HepG2 (cell line): ENCODE measurements around the gene CYP4A22. TPM values are rescaled to one million over a fixed set of nuclear protein-coding genes. Genes with fewer than 3 reads are reported as not detected.

Source experiments
- AGO2 ChIP-seq: fragments of 200-400 bp; formaldehyde crosslinking; optimal IDR thresholded peaks from 2 replicates; pipeline ENCODE3; 2017; ENCODE audit warnings: mild to moderate bottlenecking, low read depth, low read length, moderate library complexity
- ASH2L ChIP-seq: fragments of 300-600, 200-600 bp; sonication (generic); IDR thresholded peaks from 2 replicates; pipeline ENCODE4 v1.7.0; 2017; ENCODE audit warnings: low read depth, mild to moderate bottlenecking, moderate library complexity, mixed read lengths, low read length; ENCODE audit not compliant: insufficient read length
- CENPT ChIP-seq: sonication (generic); formaldehyde crosslinking; IDR thresholded peaks from 2 replicates; pipeline ENCODE4 v1.8.0; 2022; ENCODE audit warnings: low read depth, mild to moderate bottlenecking, moderate library complexity, missing genetic modification reagents
- ELK4 ChIP-seq: sonication (generic); formaldehyde crosslinking; IDR thresholded peaks from 2 replicates; pipeline ENCODE4 v1.9.0; 2021; ENCODE audit warnings: missing genetic modification reagents, borderline replicate concordance
- GABPA ChIP-seq, 2 experiments: IDR thresholded peaks; 2 replicates each; pipeline ENCODE4 v1.6.1; 2011 to 2016; ENCODE audit warnings: low read depth in 2 of 2, low read length in 1 of 2, missing biosample characterization in 1 of 2, missing genetic modification characterization in 1 of 2
- HIVEP1 ChIP-seq: sonication (generic); formaldehyde crosslinking; IDR thresholded peaks from 2 replicates; pipeline ENCODE4 v1.4.0; 2020; ENCODE audit warnings: mild to moderate bottlenecking, missing genetic modification reagents
- KDM2A ChIP-seq: sonication (generic); formaldehyde crosslinking; IDR thresholded peaks from 2 replicates; pipeline ENCODE4 v1.4.0; 2020; ENCODE audit warnings: low read depth, missing genetic modification reagents, borderline replicate concordance
- MTF1 ChIP-seq: sonication (generic); formaldehyde crosslinking; IDR thresholded peaks from 2 replicates; pipeline ENCODE4 v1.5.0; 2020; ENCODE audit warnings: missing genetic modification reagents
- NFATC3 ChIP-seq: sonication (generic); formaldehyde crosslinking; IDR thresholded peaks from 2 replicates; pipeline ENCODE4 v1.5.1; 2020; ENCODE audit warnings: mild to moderate bottlenecking, missing genetic modification reagents
- NFIB ChIP-seq: sonication (generic); formaldehyde crosslinking; IDR thresholded peaks from 2 replicates; pipeline ENCODE4 v1.9.0; 2021; ENCODE audit warnings: missing genetic modification reagents, mild to moderate bottlenecking, borderline replicate concordance
- STAT5B ChIP-seq: sonication (generic); formaldehyde crosslinking; IDR thresholded peaks from 2 replicates; pipeline ENCODE4 v1.4.0; 2020; ENCODE audit warnings: missing genetic modification reagents
- TP53 ChIP-seq: sonication (generic); formaldehyde crosslinking; conservative IDR thresholded peaks from 2 replicates; pipeline ENCODE4 v1.4.0; 2020; ENCODE audit warnings: missing genetic modification reagents
- ZBTB8A ChIP-seq: sonication (generic); formaldehyde crosslinking; IDR thresholded peaks from 2 replicates; pipeline ENCODE4 v1.4.0; 2020; ENCODE audit warnings: mild to moderate bottlenecking, low read depth, missing genetic modification reagents, borderline replicate concordance
- ZKSCAN5 ChIP-seq: sonication (generic); formaldehyde crosslinking; IDR thresholded peaks from 2 replicates; pipeline ENCODE4 v1.5.1; 2020; ENCODE audit warnings: mild to moderate bottlenecking, missing genetic modification reagents
- ZNF407 ChIP-seq: sonication (generic); formaldehyde crosslinking; IDR thresholded peaks from one replicate; pipeline ENCODE4 v1.5.1; 2020; ENCODE audit warnings: mild to moderate bottlenecking, missing genetic modification reagents; ENCODE audit errors: not compliant biosample characterization
- ZNF558 ChIP-seq: sonication (generic); formaldehyde crosslinking; IDR thresholded peaks from 2 replicates; pipeline ENCODE4 v1.9.0; 2022; ENCODE audit warnings: mild to moderate bottlenecking, missing genetic modification reagents, borderline replicate concordance
- ZNF75D ChIP-seq: sonication (generic); formaldehyde crosslinking; IDR thresholded peaks from 2 replicates; pipeline ENCODE4 v1.8.1; 2023; ENCODE audit warnings: missing genetic modification reagents, mild to moderate bottlenecking, borderline replicate concordance
- polyA plus RNA-seq, 8 experiments: library from polyadenylated mRNA; depleted of rRNA in 3 of 8; stranded (reverse) in 7 of 8; unstranded in 1 of 8; fragments of >200 nt; fragmentation: Illumina TruSeq in 4 of 8; extraction: Trizol in 4 of 8; gene quantifications; 2 replicates each; pipeline versions ENCODE4 v1.2.1 to v1.2.3, GENCODE V29; 2011 to 2016; ENCODE audit warnings: low read depth in 4 of 8, missing spikeins in 1 of 8, mixed read lengths in 1 of 8; ENCODE audit not compliant: insufficient read depth in 1 of 8
- total RNA-seq, 5 experiments: library from RNA; depleted of rRNA; stranded (reverse); fragments of >200 nt; fragmentation: Illumina TruSeq; extraction: Trizol; gene quantifications; 2 replicates each; pipeline ENCODE4 v1.2.3, GENCODE V29; 2016; ENCODE audit warnings: low read depth in 1 of 5

Gene CYP4A22
- total and polyA plus RNA-seq, 2 of the 13 experiments (the other 11 are each of a cell fraction or from before 2014, with no cell fraction given): not detected

- TF ChIP-seq ZNF407 (no peak), MTF1 (CRISPR knock-in tag) (no peak), ASH2L (peak; percentile 90), CENPT (CRISPR knock-in tag) (no peak), ZKSCAN5 (CRISPR knock-in tag) (no peak), AGO2 (no peak), STAT5B (no peak), ELK4 (no peak), TP53 (CRISPR knock-in tag) (no peak), NFATC3 (CRISPR knock-in tag) (peak; percentile 83; the same call in 1 of the 2 replicates), ZBTB8A (no peak), GABPA (IDR thresholded peaks at IDR 0.05; ENCODE audit: low read depth, low read length) (no peak), GABPA (CRISPR knock-in tag; IDR thresholded peaks at IDR 0.05; ENCODE audit: low read depth) (peak; percentile 12; the same call in 1 of the 2 replicates), KDM2A (CRISPR knock-in tag) (peak; percentile 49), ZNF558 (no peak), NFIB (CRISPR knock-in tag) (no peak), ZNF75D (CRISPR knock-in tag) (no peak), HIVEP1 (no peak)
Observed at GRCh38 chr1:47192458-47193384, 55.5 kb downstream of the CYP4A22 start (continued).
